Endometrium (tissue), 2 donors: Measurements from ENCODE around the gene KLK11.

ENCODE experiments used
- FAIRE-seq: peaks from 2 replicates; lab custom pipeline; 2012; peaks lifted over from hg19 to GRCh38; lab: Jason Lieb, UNC
- donor health status: control.
- donor health status: control.

Gene KLK11

DNA sequence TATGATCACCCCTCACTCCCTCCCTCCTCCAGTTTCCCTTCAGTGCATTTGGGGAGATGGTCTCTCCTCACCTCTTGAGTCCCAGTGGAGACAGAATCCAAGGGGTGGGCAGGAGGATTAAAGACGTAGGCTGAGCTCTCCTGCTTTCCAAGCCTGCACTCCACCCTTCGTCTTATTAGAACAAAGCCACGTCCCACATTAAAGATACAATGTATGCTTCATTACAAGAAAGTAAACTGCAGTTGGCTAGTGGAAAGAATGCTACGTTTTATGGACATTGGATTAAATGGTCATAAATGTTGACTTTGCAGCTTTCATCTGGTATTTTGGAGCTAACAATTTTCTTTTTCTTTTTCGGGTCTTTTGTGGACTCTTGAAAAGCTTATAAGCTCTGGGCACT lies 1.5 kb upstream of the KLK11 start:
- no peak for FAIRE-seq

DNA sequence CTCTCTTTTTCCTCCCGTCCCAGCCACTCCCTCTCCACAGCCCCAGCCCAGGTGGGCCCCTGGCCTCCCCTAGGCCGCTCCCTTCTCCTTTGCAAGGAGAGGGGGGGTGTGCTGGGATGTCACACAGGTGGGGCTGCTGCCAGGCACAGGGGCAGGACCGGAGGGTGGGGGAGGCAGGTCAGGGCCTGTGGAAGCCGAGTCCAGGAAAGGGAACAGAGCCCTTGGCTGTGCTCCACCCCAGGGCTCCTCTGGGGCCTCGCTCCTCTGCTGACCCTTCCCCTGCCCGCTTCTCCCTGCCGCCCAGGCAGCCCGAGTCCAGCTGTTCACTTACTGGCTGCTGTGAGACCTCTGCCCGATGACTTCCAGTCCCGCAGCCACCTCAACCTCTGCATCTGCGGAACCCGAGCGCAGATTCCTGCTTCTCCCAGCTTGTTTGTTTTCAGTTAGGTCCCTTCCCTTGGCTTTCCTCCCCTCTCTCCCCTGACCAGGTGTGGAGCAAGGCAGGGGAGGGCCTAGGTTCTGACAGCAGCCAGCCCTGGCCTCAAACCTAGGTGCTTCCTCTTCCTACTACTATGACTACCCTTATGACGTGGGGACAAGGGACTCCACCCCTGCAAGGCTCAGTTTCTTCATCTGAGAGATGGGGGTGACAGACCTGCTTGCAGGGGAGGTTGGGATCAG lies 850 bp upstream of the KLK11 start:
- no peak for FAIRE-seq

DNA sequence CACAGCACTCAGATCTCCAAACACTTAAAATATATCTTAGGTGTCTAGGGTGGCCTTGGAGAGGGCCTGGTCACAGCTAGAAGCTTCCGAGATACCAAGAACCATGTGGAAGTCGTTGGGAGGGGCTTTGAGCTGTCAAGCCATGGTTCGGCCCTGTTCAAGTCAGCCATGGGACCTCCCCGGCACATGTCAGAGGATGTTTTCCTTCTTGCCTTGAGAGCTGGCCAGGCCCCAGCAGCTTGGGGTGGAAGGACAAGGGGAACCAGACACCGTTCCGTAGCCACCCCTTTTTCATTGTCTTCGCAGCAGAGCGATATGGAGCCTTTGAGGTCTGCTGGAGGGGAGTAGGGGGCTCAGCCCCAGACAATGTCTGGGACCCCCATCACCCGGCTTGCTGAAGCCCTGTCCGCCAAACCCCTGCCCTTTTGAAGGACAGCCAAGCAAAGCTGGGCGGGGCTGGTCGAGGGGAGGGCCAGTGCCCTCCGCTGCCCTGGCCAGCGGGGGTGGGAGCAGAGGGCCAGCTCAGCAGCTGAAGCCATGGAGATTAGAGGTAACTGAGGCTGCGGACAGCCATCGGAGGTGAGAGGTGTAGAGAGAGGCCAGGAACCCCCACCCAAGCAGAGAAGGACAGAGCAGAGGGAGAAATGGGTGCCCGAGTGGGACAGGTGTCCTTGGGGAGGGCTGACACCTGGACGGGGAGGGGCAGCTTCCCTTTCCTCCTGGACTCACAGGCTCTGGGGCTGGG lies 435 bp downstream of the KLK11 start:
- FAIRE-seq = no peak

GRCh38 chr19:51025401-51025800 lies 1.0 kb downstream of the KLK11 start:
- FAIRE-seq = no peak

DNA sequence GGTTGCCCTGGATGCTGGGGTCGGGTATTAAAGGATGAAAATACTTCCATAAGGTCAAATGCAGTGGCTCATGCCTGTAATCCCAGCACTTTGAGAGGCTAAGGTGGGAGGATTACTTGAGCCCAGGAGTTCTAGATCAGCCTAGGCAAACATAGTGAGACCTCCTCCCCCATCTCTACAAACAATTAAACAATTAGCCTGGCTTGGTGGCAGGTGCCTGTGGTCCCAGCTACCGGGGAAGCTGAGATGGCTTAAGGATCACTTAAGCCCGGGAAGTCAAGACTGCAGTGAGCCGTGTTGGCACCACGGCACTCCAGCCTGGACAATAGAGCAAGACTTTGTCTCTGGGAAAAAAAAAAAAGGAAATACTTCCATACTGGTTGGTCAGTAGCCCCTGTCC lies 1.5 kb downstream of the KLK11 start:
- no peak for FAIRE-seq

GRCh38 chr19:51023946-51024345 lies 2.5 kb downstream of the KLK11 start:
- FAIRE-seq = no peak

DNA sequence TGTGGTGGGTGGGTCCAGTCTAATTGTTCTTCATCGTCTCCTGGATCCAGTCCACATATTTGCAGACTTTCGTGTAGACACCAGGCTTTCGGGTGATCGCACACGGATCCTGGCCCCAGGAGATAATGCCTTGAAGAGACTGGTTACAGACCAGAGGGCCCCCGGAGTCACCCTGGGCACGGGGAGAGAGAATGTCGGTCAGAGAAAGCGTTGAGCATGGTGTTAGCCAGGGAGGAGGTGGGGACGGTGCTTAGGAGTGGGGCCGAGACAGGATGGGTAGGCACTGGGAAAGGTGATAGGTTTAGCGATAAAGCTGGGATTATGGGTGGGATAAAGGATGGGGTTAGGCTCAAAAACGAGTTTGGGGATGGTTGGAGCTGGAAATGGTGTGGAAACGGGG lies 3.9 kb downstream of the KLK11 start:
- no peak for FAIRE-seq

DNA sequence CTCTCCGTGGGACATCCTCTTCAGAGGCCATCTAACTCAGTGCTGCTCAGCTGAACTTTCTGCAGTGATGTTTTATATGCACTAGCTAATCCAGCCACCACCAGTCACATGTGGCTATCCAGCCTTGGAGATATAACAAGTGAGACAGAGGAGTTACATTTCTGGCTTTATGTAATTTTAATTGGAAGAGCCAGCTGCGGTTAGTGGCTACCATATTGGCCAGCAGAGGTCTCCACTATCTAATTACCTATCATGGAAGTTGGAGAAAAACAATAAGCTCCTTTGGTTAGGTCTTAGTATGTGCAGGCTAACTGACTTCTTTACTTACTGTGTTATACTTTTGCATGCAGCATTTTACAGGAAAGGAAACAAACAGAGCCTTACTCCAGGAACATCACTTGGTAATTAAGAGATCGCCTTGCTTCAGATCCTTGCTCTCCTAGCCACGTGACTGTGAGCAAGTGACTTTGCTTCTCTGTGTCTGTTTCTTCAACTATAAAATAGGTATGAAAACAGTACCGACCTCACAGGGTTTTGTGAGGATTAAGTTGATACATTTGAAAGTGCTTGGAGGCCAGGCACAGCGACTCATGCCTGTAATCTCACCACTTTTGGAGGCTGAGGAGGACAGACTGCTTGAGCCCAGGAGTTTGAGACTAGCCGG lies 5.3 kb downstream of the KLK11 start:
- FAIRE-seq = peak; percentile 83

GRCh38 chr19:51019544-51019925 lies 6.9 kb downstream of the KLK11 start, which contains the start of gene KLK10:
Gene KLK10, minus strand, starts transcription at chr19:51019709. Its CDS starts 579 bp downstream, at chr19:51019130.
- no peak for FAIRE-seq

- no peak for FAIRE-seq
These were observed 7.5 kb downstream of the KLK11 start for GRCh38 chr19:51018745-51019543.

DNA sequence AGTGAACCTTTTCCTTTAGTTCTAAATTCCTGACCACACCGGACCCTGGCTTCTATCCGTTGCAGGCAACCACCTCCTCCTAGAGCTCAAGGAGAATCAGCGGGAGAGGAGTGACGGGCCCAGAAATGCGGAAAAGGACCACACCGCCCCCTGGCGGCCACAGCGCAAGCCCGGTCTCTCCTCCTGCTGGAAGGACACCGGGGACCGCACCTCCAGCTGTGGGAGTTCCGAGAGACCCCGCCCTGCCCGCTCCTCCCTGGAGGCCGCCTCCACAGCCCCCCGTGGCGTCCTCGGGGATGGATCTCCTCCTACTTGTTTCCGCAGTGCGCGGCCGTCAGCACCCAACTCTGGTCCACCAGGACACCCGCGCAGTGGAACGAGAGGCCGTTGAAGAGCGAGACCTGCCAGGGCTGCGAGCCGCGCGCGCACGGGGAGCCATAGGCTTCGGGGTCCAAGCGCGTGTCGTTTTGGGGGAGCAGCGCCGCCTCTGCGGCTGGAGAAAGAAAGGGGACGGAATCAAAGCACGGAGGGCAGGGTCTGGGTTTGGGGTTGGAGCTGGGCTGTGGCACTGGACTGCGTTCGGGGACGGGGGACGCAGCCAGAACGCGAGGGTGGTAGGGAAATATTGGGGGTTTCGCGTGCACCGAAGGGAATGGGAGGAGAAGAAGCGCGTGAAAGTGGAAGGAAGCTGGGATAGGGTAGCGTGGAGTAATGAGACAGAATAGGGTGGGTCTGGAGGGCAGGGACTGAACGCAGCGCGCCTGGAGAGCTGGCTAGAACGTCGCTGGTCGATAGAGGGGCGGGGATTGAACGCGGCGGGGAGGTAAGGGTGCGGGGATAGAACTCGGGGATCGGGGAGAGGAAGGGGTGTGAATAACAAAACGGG lies 9.4 kb downstream of the KLK11 start:
- no peak for FAIRE-seq

DNA sequence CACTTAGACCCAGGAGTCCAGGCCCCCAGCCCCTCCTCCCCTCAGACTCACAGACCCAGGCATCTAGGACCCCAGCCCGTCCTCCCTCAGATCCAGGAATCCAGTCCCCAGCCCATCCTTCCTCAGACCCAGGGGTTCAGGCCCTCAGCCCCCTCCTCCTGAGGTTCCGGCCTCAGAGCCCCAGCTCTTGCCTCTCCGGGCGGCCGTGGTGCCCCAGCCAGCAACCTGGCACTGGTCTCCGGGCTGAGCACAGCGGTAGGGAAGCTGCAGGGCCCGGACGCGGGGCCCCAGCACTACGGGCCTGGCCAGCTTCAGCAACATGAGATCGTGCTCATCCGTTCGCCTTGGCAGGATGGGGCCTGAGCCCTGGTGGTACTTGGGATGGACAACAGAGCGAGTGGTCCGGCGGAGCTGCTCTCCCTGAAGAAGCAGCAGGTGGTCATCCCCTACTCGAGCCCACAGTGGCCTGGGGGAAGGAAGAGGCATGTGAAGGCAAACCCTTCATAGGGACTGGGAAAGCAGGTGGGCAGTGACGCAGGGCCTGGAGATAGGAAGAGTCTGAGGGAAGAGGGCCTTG lies 10.6 kb downstream of the KLK11 start:
- FAIRE-seq = no peak

GRCh38 chr19:51014242-51014641 lies 12.2 kb downstream of the KLK11 start:
- no peak for FAIRE-seq

GRCh38 chr19:51012661-51013190 lies 13.7 kb downstream of the KLK11 start:
- no peak for FAIRE-seq

DNA sequence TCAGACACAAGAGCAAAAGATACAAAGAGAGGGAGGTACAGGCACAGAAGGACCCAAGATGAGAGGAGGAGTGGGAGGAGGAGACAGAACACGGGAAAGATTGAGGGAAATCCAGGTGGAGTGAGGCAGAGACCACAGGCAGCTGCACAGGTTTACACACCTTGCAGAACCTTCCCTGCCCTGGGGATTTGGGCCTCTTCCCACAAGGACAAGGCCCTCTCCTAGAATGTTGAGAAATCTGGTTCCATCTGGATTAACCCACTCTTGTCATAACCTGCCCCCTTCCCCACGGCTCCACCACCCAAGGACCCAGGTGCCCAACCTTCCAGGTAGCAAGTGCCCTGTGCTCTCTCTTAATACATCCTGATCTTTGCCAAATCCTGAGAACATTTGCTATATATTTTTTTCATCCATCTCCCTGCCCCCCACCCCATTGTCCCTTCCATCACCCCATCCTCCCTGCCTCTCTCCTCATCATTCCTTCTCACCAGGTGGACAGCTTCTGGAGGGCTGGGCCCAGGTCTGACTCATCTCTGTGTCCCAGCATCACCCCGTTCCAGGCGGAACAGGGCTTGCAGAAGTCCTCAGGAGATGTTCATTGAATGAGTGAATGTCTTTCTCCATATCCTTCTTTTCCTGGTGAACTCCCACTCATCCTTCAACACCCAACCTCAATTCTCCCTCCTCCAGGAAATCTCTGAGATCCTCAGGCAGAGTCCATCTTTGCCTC lies 16.2 kb downstream of the KLK11 start:
- no peak for FAIRE-seq

GRCh38 chr19:51009061-51009891 lies 17.1 kb downstream of the KLK11 start:
- no peak for FAIRE-seq

DNA sequence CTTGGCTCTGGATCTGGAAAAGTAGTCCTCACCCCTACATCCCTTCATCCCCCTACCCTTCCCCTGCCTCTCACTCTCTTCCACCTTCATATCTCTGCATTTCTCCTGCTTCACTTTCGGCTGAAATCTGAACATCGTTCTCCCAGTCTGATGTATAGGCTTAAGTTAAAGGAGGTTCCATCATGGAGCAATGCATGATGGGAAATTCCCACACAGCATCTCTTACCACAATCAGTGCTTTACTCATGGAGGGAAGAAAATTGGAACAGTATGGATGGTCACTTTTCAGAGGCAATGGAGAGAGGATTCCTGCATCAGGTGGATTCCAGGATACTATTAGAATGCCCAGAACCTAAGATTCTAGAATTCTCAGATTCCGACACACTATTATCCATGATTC lies 18.9 kb downstream of the KLK11 start:
- FAIRE-seq = no peak

DNA sequence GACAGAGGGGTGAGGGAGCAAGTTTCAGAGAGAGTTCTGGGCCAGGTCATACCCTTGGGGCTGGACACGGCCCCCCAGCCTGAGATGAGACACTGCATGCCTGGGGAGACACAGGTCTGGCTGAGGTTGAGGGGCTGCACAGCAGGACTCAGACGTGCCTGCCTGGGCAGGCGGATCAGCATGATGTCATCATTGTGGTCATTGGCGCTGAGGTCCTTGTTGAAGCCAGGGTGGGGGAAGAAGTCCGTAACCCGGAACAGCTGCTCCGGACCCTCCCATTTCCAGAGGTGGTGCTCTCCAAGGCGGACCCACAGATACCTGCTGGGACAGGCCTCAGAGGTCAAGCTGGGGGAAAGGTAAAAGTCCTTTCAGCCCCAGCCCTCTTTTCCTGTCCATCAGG lies 20.0 kb downstream of the KLK11 start:
- no peak for FAIRE-seq

DNA sequence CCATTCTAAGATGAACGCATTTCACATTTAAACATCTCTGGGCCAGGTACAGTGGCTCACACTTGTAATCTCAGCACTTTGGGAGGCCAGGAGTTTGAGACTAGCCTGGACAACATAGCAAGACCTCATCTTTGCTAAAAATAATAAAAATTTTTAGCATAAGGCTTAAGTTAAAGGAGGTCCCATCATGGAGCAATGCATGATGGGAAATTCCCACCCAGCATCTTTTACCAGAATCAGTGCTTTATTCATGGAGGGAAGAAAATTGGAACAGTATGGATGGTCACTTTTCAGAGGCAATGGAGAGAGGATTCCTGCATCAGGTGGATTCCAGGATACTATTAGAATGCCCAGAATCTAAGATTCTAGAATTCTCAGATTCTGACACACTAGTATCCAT lies 21.2 kb downstream of the KLK11 start:
- FAIRE-seq = no peak
